Cardiac fibroblast (primary cell): Measurements from ENCODE around the gene CCDC27.

Experiments used
- DNase-seq, 2 donors: peaks; one replicate each; pipeline versions ENCODE4 v3.0.0 to v3.0.0-alpha.2; 2010; ENCODE audit warnings: low read depth in 2 of 2
- H3K4me3 ChIP-seq, 2 donors: replicated peaks in 1 of 2; 1 replicate in 1 of 2; 2 replicates in 1 of 2; pipeline ENCODE4 v1.5.1; 2011; ENCODE audit warnings: low read depth in 2 of 2, low read length in 2 of 2, mild to moderate bottlenecking in 2 of 2, moderate library complexity in 1 of 2
- CTCF ChIP-seq: IDR thresholded peaks from one replicate; pipeline ENCODE4 v1.5.1; 2011; ENCODE audit warnings: low read depth, mild to moderate bottlenecking, low read length, inconsistent platforms

CCDC27 gene

GRCh38 chr1:3775490-3776230 lies 23.4 kb downstream of the CCDC27 start:
- TF ChIP-seq CTCF, result no peak
- H3K4me3 ChIP-seq, result no peak overlapping the region
- peak; percentile 51 to 78 for DNase-seq

GRCh38 chr1:3776231-3776961 lies 24.1 kb downstream of the CCDC27 start:
- TF ChIP-seq CTCF, result no peak
- H3K4me3 ChIP-seq, result no peak overlapping the region
- no peak for DNase-seq

GRCh38 chr1:3777078-3777547 lies 24.9 kb downstream of the CCDC27 start:
- H3K4me3 ChIP-seq, result no peak overlapping the region
- no peak for TF ChIP-seq CTCF

GRCh38 chr1:3777647-3778589 lies 25.7 kb downstream of the CCDC27 start:
- DNase-seq, result no peak
- no peak for TF ChIP-seq CTCF
- H3K4me3 ChIP-seq, result no peak overlapping the region

More at GRCh38 chr1:3777078-3777547, 24.9 kb downstream of the CCDC27 start:
- no peak for DNase-seq

- no peak for TF ChIP-seq CTCF
- no peak for DNase-seq
- no peak overlapping the region for H3K4me3 ChIP-seq
These were observed 26.5 kb downstream of the CCDC27 start for GRCh38 chr1:3778590-3779264.

- no peak for TF ChIP-seq CTCF
- no peak for DNase-seq
- H3K4me3 ChIP-seq, result no peak overlapping the region
These were observed 27.1 kb downstream of the CCDC27 start for GRCh38 chr1:3779265-3779911.
